ENCODE measurements around the gene CHMP1A. TPM values are rescaled to one million over a fixed set of nuclear protein-coding genes. Genes with fewer than 3 reads are reported as not detected.

CHMP1A gene
- total RNA-seq, 1 experiment from 2014 or later, result 158 TPM

- TF ChIP-seq POLR2AphosphoS5 (IDR thresholded peaks at IDR 0.05; ENCODE audit: low read depth, low read length) (peak; percentile 95), EGR1 (IDR thresholded peaks at IDR 0.05; ENCODE audit: low read depth) (peak; percentile 80), EZH2phosphoT487 (IDR thresholded peaks at IDR 0.05; ENCODE audit: borderline replicate concordance) (no peak), REST (IDR thresholded peaks at IDR 0.05; ENCODE audit: low read depth) (no peak), CBX3 (IDR thresholded peaks at IDR 0.05; ENCODE audit: low read depth) (no peak), SP1 (IDR thresholded peaks at IDR 0.05; ENCODE audit: low read depth) (no peak), CEBPB (IDR thresholded peaks at IDR 0.05; ENCODE audit: low read depth) (no peak), POLR2A (IDR thresholded peaks at IDR 0.05; ENCODE audit: borderline replicate concordance, extremely low read depth, insufficient read depth, insufficient read length) (peak; percentile 78), ATF3 (IDR thresholded peaks at IDR 0.05) (no peak), FOSL1 (IDR thresholded peaks at IDR 0.05; ENCODE audit: low read depth) (no peak), SIN3A (IDR thresholded peaks at IDR 0.05; ENCODE audit: low read depth) (peak; percentile 78), SRF (IDR thresholded peaks at IDR 0.05; ENCODE audit: low read depth) (no peak), ELF1 (IDR thresholded peaks at IDR 0.05; ENCODE audit: borderline replicate concordance, low read depth) (no peak; the same call in 1 of the 2 replicates)
Observed at GRCh38 chr16:89686520-89687091, 29.1 kb upstream of the CHMP1A start, which contains the start of gene CDK10 (continued).

Measured in HCT116 (cell line).